Colonic mucosa (tissue), 4 donors: ENCODE results near the gene DKKL1. TPM values are rescaled to one million over a fixed set of nuclear protein-coding genes. Genes with fewer than 3 reads are reported as not detected.

Experiments
- DNase-seq: peaks from one replicate; pipeline ENCODE4 v3.0.0-alpha.2; 2020
- H3K27ac ChIP-seq: fragments of 200-600 bp; one replicate; pipeline ENCODE4 v1.8.0; 2021
- H3K27me3 ChIP-seq: fragments of 200-600 bp; one replicate; pipeline ENCODE4 v1.8.0; 2021
- H3K36me3 ChIP-seq: fragments of 200-600 bp; one replicate; pipeline ENCODE4 v1.8.0; 2021
- H3K4me1 ChIP-seq: fragments of 200-600 bp; one replicate; pipeline ENCODE4 v1.8.0; 2021; ENCODE audit warnings: mild to moderate bottlenecking
- H3K4me3 ChIP-seq: fragments of 200-600 bp; one replicate; pipeline ENCODE4 v1.8.0; 2021
- H3K9ac ChIP-seq, 2 donors: one replicate each; pipeline ENCODE4 v1.7.0; 2013; ENCODE audit warnings: control low read depth in 2 of 2, low read depth in 2 of 2, low read length in 2 of 2
- H3K9me3 ChIP-seq: fragments of 200-600 bp; one replicate; pipeline ENCODE4 v1.8.0; 2021
- CTCF ChIP-seq: fragments of 200-600 bp; IDR thresholded peaks from one replicate; pipeline ENCODE4 v1.8.0; 2022; ENCODE audit warnings: antibody characterized with exemption, mild to moderate bottlenecking
- intact Hi-C: fragments of 100-400 bp; cut with DNase I; formaldehyde crosslinking; loops from one replicate; pipeline ENCODE4 v1.14.1; 2022
- total RNA-seq, 2 donors: library from RNA; stranded (reverse); fragmentation: NEBNext Ultra II Directional in 1 of 2; extraction: Animal tissue kit (Norgen Biotek cat#: 25700) in 1 of 2; gene quantifications; one replicate each; pipeline ENCODE4 v1.2.1, GENCODE V29; 2021
- donor health status: healthy.
- donor health status: DM: no; HTN: no; CAD: no.
- donor health status: DM: no; HTN: no; CAD: no.

Gene DKKL1
- total RNA-seq, 2 donors from 2014 or later, result not detected

DNA sequence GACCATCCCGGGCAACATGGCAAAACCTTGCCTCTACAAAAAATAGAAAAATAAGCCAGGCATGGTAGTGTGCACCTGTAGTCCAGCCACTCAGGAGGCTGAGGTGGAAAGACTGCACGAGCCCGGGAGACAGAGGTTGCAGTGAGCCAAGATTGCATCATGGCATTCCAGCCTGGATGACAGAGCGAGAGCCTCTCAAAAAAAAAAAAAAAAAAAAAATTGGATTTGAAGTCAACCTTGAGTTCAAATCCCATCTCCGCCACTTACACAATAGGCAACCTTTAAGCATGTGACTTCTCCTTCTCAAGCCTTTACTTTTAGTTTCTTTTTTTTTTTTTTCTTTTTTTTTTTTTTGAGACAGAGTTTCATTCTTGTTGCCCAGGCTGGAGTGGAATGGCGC, 36.4 kb downstream of the DKKL1 start:
- Histone ChIP-seq H3K27ac (no peak overlapping the region), H3K36me3 (no peaks in the 10 kb centered on the region), H3K4me1 (no peaks in the 10 kb centered on the region), H3K4me3 (no peak overlapping the region), H3K9me3 (no peaks in the 10 kb centered on the region), H3K27me3 (no peaks in the 10 kb centered on the region), H3K9ac (no peak overlapping the region)
- TF ChIP-seq CTCF, result no peak
- intact Hi-C loops, result no loop called here
- no peak for DNase-seq

GRCh38 chr19:49403404-49404187, 39.9 kb downstream of the DKKL1 start:
- H3K9ac ChIP-seq, result no peak overlapping the region
- no peaks in the 10 kb centered on the region for H3K9me3 ChIP-seq
- H3K27me3 ChIP-seq, result no peaks in the 10 kb centered on the region
- no peak for DNase-seq
- TF ChIP-seq CTCF, result no peak
- no peaks in the 10 kb centered on the region for H3K4me1 ChIP-seq
- no peaks in the 10 kb centered on the region for H3K36me3 ChIP-seq
- intact Hi-C loops, result no loop called here
- H3K27ac ChIP-seq, result no peak overlapping the region
- H3K4me3 ChIP-seq, result no peak overlapping the region

DNA sequence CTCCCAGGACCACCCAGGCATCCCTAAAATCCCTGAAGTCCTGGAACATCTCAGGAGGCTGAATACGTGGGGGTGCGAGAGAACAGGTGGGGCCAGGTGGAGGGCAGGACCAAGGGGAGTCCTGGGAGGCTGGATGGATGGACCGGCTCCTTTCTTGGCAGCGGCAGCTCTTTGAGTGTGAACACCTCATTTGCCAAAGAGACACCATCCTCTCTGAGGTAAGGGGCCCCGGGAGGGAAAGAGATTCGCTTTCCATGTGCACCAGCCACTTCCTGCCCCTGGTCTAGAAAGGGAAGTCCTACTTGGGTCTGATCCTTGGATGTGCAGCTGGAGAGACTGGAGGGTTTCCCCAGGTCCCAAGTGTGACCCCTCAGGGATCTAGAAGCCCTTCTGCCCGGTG, 43.4 kb downstream of the DKKL1 start:
- Histone ChIP-seq H3K27me3 (no peaks in the 10 kb centered on the region), H3K4me3 (no peak overlapping the region), H3K4me1 (no peaks in the 10 kb centered on the region), H3K9me3 (no peaks in the 10 kb centered on the region), H3K9ac (no peak overlapping the region), H3K27ac (no peak overlapping the region), H3K36me3 (no peaks in the 10 kb centered on the region)
- no peak for TF ChIP-seq CTCF
- intact Hi-C loops, result no loop called here
- DNase-seq, result no peak

- Histone ChIP-seq H3K27me3 (no peaks in the 10 kb centered on the region), H3K36me3 (no peaks in the 10 kb centered on the region), H3K4me1 (no peaks in the 10 kb centered on the region), H3K27ac (no peak overlapping the region), H3K4me3 (no peak overlapping the region), H3K9me3 (no peaks in the 10 kb centered on the region), H3K9ac (no peak overlapping the region)
- intact Hi-C loops, result no loop called here
- no peak for DNase-seq
- no peak for TF ChIP-seq CTCF
These were observed 43.9 kb downstream of the DKKL1 start for GRCh38 chr19:49407482-49408015.

GRCh38 chr19:49408816-49409440, 45.3 kb downstream of the DKKL1 start:
- no peak for TF ChIP-seq CTCF
- Histone ChIP-seq H3K9ac (no peak overlapping the region), H3K4me3 (no peak overlapping the region), H3K27ac (no peak overlapping the region), H3K27me3 (no peaks in the 10 kb centered on the region), H3K9me3 (no peaks in the 10 kb centered on the region), H3K4me1 (no peaks in the 10 kb centered on the region), H3K36me3 (no peaks in the 10 kb centered on the region)
- intact Hi-C loops, result no loop called here
- no peak for DNase-seq
